ENCODE data around the gene HDAC7. TPM values are rescaled to one million over a fixed set of nuclear protein-coding genes. Genes with fewer than 3 reads are reported as not detected.

Gene HDAC7
- total and polyA plus RNA-seq, 2 of the 13 experiments (the other 11 are each of a cell fraction or from before 2014, with no cell fraction given): 4.6 to 10.8 TPM

GRCh38 chr12:47819138-47819895 is 386 bp downstream of the HDAC7 start (continued):
- TF ChIP-seq PRPF4 (IDR thresholded peaks at IDR 0.05; ENCODE audit: low read depth, low read length, poor library complexity, severe bottlenecking): no peak
- TF ChIP-seq ZSCAN29 (CRISPR knock-in tag; conservative IDR thresholded peaks at IDR 0.05): no peak
- peak; percentile 80; the same call in 1 of the 2 replicates for TF ChIP-seq ZBTB7B (CRISPR knock-in tag; IDR thresholded peaks at IDR 0.05)
- peak; percentile 70; the same call in 1 of the 2 replicates for TF ChIP-seq ZNF263 (CRISPR knock-in tag; IDR thresholded peaks at IDR 0.05)
- TF ChIP-seq SAP130 (CRISPR knock-in tag; IDR thresholded peaks at IDR 0.05; ENCODE audit: low read depth): peak; percentile 70
- 0 out of 2 replicates have a peak, but pooled peaks have one; percentile 35 for TF ChIP-seq ATF7-NPFF (CRISPR knock-in tag; IDR thresholded peaks at IDR 0.05; ENCODE audit: low read depth)
- TF ChIP-seq ZNF225 (CRISPR knock-in tag; IDR thresholded peaks at IDR 0.05): 0 out of 2 replicates have a peak, but pooled peaks have one; percentile 27
- no peak for TF ChIP-seq ZNF563 (CRISPR knock-in tag; IDR thresholded peaks at IDR 0.05)
- no peak for TF ChIP-seq IRX3 (CRISPR knock-in tag; IDR thresholded peaks at IDR 0.05; ENCODE audit: borderline replicate concordance, low read depth)
- peak; percentile 35; the same call in 1 of the 2 replicates for TF ChIP-seq PAXIP1 (CRISPR knock-in tag; conservative IDR thresholded peaks at IDR 0.05)
- TF ChIP-seq AGO2 (optimal IDR thresholded peaks at IDR 0.05; ENCODE audit: low read depth, low read length): peak; percentile 45
- TF ChIP-seq CBX1 (IDR thresholded peaks at IDR 0.05; ENCODE audit: low read depth): no peak
- TF ChIP-seq BRD4 (CRISPR knock-in tag; IDR thresholded peaks at IDR 0.05): peak; percentile 25; the same call in 1 of the 2 replicates
- TF ChIP-seq ZBTB7A (CRISPR knock-in tag; IDR thresholded peaks at IDR 0.05): 0 out of 2 replicates have a peak, but pooled peaks have one; percentile 15
- TF ChIP-seq, protein P1, sequence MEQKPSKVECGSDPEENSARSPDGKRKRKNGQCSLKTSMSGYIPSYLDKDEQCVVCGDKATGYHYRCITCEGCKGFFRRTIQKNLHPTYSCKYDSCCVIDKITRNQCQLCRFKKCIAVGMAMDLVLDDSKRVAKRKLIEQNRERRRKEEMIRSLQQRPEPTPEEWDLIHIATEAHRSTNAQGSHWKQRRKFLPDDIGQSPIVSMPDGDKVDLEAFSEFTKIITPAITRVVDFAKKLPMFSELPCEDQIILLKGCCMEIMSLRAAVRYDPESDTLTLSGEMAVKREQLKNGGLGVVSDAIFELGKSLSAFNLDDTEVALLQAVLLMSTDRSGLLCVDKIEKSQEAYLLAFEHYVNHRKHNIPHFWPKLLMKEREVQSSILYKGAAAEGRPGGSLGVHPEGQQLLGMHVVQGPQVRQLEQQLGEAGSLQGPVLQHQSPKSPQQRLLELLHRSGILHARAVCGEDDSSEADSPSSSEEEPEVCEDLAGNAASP (CRISPR knock-in tag; IDR thresholded peaks at IDR 0.05; ENCODE audit: borderline replicate concordance): peak; percentile 14; the same call in 1 of the 2 replicates
- TF ChIP-seq MAX (IDR thresholded peaks at IDR 0.05): peak; percentile 19; the same call in 1 of the 2 replicates
- 0 out of 2 replicates have a peak, but pooled peaks have one; percentile 19 for TF ChIP-seq FOXP4 (CRISPR knock-in tag; IDR thresholded peaks at IDR 0.05)
- peak; percentile 41; the same call in 1 of the 2 replicates for TF ChIP-seq ZNF232 (CRISPR knock-in tag; IDR thresholded peaks at IDR 0.05; ENCODE audit: borderline replicate concordance)
- TF ChIP-seq, protein P2, sequence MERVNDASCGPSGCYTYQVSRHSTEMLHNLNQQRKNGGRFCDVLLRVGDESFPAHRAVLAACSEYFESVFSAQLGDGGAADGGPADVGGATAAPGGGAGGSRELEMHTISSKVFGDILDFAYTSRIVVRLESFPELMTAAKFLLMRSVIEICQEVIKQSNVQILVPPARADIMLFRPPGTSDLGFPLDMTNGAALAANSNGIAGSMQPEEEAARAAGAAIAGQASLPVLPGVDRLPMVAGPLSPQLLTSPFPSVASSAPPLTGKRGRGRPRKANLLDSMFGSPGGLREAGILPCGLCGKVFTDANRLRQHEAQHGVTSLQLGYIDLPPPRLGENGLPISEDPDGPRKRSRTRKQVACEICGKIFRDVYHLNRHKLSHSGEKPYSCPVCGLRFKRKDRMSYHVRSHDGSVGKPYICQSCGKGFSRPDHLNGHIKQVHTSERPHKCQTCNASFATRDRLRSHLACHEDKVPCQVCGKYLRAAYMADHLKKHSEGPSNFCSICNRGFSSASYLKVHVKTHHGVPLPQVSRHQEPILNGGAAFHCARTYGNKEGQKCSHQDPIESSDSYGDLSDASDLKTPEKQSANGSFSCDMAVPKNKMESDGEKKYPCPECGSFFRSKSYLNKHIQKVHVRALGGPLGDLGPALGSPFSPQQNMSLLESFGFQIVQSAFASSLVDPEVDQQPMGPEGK (CRISPR knock-in tag; IDR thresholded peaks at IDR 0.05): peak; percentile 91
- TF ChIP-seq NR2F6 (IDR thresholded peaks at IDR 0.05): peak; percentile 70
- peak; percentile 86 for TF ChIP-seq NR2F6 (CRISPR knock-in tag; IDR thresholded peaks at IDR 0.05)

All from HepG2 (cell line).